K562 (cell line): Measurements from ENCODE around the gene TELO2. TPM values are rescaled to one million over a fixed set of nuclear protein-coding genes. Genes with fewer than 3 reads are reported as not detected.

ENCODE experiments used
- CBX1 ChIP-seq: sonication (generic); IDR thresholded peaks from 2 replicates; pipeline ENCODE4 v1.6.1; 2016; ENCODE audit warnings: antibody characterized with exemption, low read depth, mild to moderate bottlenecking
- NKRF ChIP-seq: fragments of 450-650 bp; IDR thresholded peaks from 2 replicates; pipeline ENCODE4 v1.6.1; 2016; ENCODE audit warnings: borderline replicate concordance
- PBX2 ChIP-seq, 2 experiments: IDR thresholded peaks in 1 of 2; conservative IDR thresholded peaks in 1 of 2; 2 replicates each; pipeline ENCODE4 v1.6.1; 2016; ENCODE audit warnings: low read depth in 2 of 2, mild to moderate bottlenecking in 1 of 2, missing compliant biosample characterization in 1 of 2, missing genetic modification characterization in 1 of 2, moderate library complexity in 1 of 2
- RBM22 ChIP-seq: fragments of 200-400 bp; formaldehyde crosslinking; IDR thresholded peaks from 2 replicates; pipeline ENCODE4 v1.6.1; 2018; ENCODE audit warnings: low read length, low read depth; ENCODE audit not compliant: poor library complexity, severe bottlenecking
- SMARCE1 ChIP-seq: fragments of 450-650 bp; IDR thresholded peaks from 2 replicates; pipeline ENCODE4 v1.7.1; 2016; ENCODE audit warnings: mild to moderate bottlenecking
- TRIM24 ChIP-seq, 2 experiments: fragments of 450-650 bp; IDR thresholded peaks; 2 replicates each; pipeline ENCODE4 v1.6.1; 2016
- ZNF140 ChIP-seq: fragments of 250-450 bp; sonication (Bioruptor Pico); IDR thresholded peaks from 2 replicates; pipeline ENCODE4 v1.8.0; 2021; ENCODE audit warnings: moderate library complexity, mild to moderate bottlenecking, inconsistent platforms
- ZNF280A ChIP-seq: fragments of 450-650 bp; IDR thresholded peaks from 2 replicates; pipeline ENCODE4 v1.6.1; 2018; ENCODE audit warnings: mild to moderate bottlenecking, low read depth; ENCODE audit not compliant: partially characterized antibody
- ZNF699 ChIP-seq: fragments of 250-450 bp; sonication (Bioruptor Pico); IDR thresholded peaks from 2 replicates; pipeline ENCODE4 v1.8.0; 2021; ENCODE audit warnings: mild to moderate bottlenecking, moderate library complexity; ENCODE audit not compliant: insufficient replicate concordance
- polyA plus RNA-seq, 8 experiments: library from polyadenylated mRNA; depleted of rRNA in 4 of 8; stranded (reverse) in 5 of 8; unstranded in 3 of 8; fragments of >200 nt; fragmentation: Nextera tagmentation in 2 of 8; fragmentation: Illumina TruSeq in 1 of 8; extraction: Ambion mirVana in 2 of 8; extraction: Trizol in 1 of 8; gene quantifications; 2 replicates each; pipeline versions ENCODE4 v1.2.1 to v1.2.3, GENCODE V29; 2011 to 2014; ENCODE audit warnings: inconsistent platforms in 1 of 8, missing spikeins in 1 of 8
- total RNA-seq, 7 experiments: library from RNA; depleted of rRNA in 6 of 7; stranded (reverse); fragments of >200 nt in 6 of 7; fragmentation: Illumina TruSeq in 2 of 7; extraction: Trizol in 2 of 7; gene quantifications; 2 replicates each; pipeline versions ENCODE4 v1.2.1 to v1.2.3, GENCODE V29; 2011 to 2021; ENCODE audit warnings: low replicate concordance in 1 of 7

TELO2 gene
- total and polyA plus RNA-seq, 9 of the 15 experiments (the other 6 are each of a cell fraction or from before 2014, with no cell fraction given), result 0.51 to 91.8 (median 14.5) TPM

- TF ChIP-seq ZNF280A (no peak), NKRF (no peak), CBX1 (no peak), ZNF140 (no peak), TRIM24 (IDR thresholded peaks at IDR 0.05) (no peak), RBM22 (no peak), ZNF699 (no peak), SMARCE1 (no peak), PBX2 (CRISPR knock-in tag; IDR thresholded peaks at IDR 0.05; ENCODE audit: low read depth) (no peak), PBX2 (tag; conservative IDR thresholded peaks at IDR 0.05; ENCODE audit: low read depth) (no peak)
Measured at GRCh38 chr16:1546430-1546829, 53.3 kb downstream of the TELO2 start (continued).
